Suprapubic skin (tissue), 4 donors: ENCODE results near the gene RNF183. TPM values are rescaled to one million over a fixed set of nuclear protein-coding genes. Genes with fewer than 3 reads are reported as not detected.

Source experiments
- DNase-seq, 2 donors: peaks; one replicate each; pipeline ENCODE4 v3.0.0-alpha.2; 2019; ENCODE audit warnings: low spot score in 2 of 2
- H3K27ac ChIP-seq: fragments of 200-600 bp; sonication (generic); one replicate; pipeline ENCODE4 v1.5.1; 2019
- H3K27me3 ChIP-seq: fragments of 200-600 bp; sonication (generic); one replicate; pipeline ENCODE4 v1.5.1; 2019
- H3K36me3 ChIP-seq: fragments of 200-600 bp; sonication (generic); one replicate; pipeline ENCODE4 v1.5.1; 2019
- H3K4me1 ChIP-seq: fragments of 200-600 bp; sonication (generic); one replicate; pipeline ENCODE4 v1.5.1; 2019
- H3K4me3 ChIP-seq: fragments of 200-600 bp; sonication (generic); one replicate; pipeline ENCODE4 v1.5.1; 2019; ENCODE audit warnings: mild to moderate bottlenecking
- H3K9me3 ChIP-seq: fragments of 200-600 bp; sonication (generic); one replicate; pipeline ENCODE4 v1.5.1; 2019
- EP300 ChIP-seq: sonication (generic); formaldehyde crosslinking; IDR thresholded peaks from one replicate; pipeline ENCODE4 v1.6.1; 2017; ENCODE audit warnings: antibody characterized with exemption
- POLR2A ChIP-seq, 2 donors: fragments of 450-650 bp; IDR thresholded peaks; one replicate each; pipeline ENCODE4 v1.6.1; 2017; ENCODE audit warnings: antibody characterized with exemption in 2 of 2, mild to moderate bottlenecking in 2 of 2, moderate library complexity in 2 of 2
- POLR2AphosphoS5 ChIP-seq, 3 donors: sonication (generic); formaldehyde crosslinking; IDR thresholded peaks; one replicate each; pipeline ENCODE4 v1.6.1; 2017; ENCODE audit warnings: antibody characterized with exemption in 3 of 3
- WGBS: methylation state at CpG from one replicate; pipeline ENCODE4 v1.1.5; 2018; 5-methylcytosine and 5-hydroxymethylcytosine counted together
- total RNA-seq, 4 donors: library from RNA; depleted of rRNA; stranded (reverse); fragments of >200 nt; gene quantifications; one replicate each; pipeline ENCODE4 v1.1.0, GENCODE V29; 2016
- TF ChIP-seq, protein P1 (sequence below), 2 donors: fragments of 200-600 bp in 1 of 2; fragments of 450-650 bp in 1 of 2; sonication (generic) in 1 of 2; IDR thresholded peaks; one replicate each; pipeline ENCODE4 v1.5.1; 2016 to 2019; ENCODE audit warnings: antibody characterized with exemption in 2 of 2, mild to moderate bottlenecking in 1 of 2, moderate library complexity in 1 of 2

RNF183 gene
- total RNA-seq, 4 donors from 2014 or later, result 2.0 TPM; not detected in 3

- TF ChIP-seq, protein P1, sequence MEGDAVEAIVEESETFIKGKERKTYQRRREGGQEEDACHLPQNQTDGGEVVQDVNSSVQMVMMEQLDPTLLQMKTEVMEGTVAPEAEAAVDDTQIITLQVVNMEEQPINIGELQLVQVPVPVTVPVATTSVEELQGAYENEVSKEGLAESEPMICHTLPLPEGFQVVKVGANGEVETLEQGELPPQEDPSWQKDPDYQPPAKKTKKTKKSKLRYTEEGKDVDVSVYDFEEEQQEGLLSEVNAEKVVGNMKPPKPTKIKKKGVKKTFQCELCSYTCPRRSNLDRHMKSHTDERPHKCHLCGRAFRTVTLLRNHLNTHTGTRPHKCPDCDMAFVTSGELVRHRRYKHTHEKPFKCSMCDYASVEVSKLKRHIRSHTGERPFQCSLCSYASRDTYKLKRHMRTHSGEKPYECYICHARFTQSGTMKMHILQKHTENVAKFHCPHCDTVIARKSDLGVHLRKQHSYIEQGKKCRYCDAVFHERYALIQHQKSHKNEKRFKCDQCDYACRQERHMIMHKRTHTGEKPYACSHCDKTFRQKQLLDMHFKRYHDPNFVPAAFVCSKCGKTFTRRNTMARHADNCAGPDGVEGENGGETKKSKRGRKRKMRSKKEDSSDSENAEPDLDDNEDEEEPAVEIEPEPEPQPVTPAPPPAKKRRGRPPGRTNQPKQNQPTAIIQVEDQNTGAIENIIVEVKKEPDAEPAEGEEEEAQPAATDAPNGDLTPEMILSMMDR (IDR thresholded peaks at IDR 0.05), result no peak
- Histone ChIP-seq H3K4me1 (no peaks in the 10 kb centered on the region), H3K4me3 (no peak overlapping the region), H3K9me3 (no peaks in the 10 kb centered on the region), H3K27me3 (no peaks in the 10 kb centered on the region), H3K36me3 (peaks cover 10% of the 10 kb centered on the region), H3K27ac (no peak overlapping the region)
- no peak for DNase-seq
- 96% methylated on average over 3 of the region's 3 CpGs for WGBS
These were observed 25.0 kb upstream of the RNF183 start for GRCh38 chr9:113328045-113328782.

- Histone ChIP-seq H3K4me3 (no peak overlapping the region), H3K36me3 (peaks cover 2% of the 10 kb centered on the region), H3K4me1 (no peaks in the 10 kb centered on the region), H3K9me3 (no peaks in the 10 kb centered on the region), H3K27ac (no peak overlapping the region), H3K27me3 (no peaks in the 10 kb centered on the region)
- WGBS, result 94% methylated on average over 4 of the region's 4 CpGs
- no peak for TF ChIP-seq POLR2AphosphoS5 (IDR thresholded peaks at IDR 0.05)
- TF ChIP-seq POLR2A (IDR thresholded peaks at IDR 0.05), result no peak
- TF ChIP-seq, protein P1 (IDR thresholded peaks at IDR 0.05), result no peak
- TF ChIP-seq EP300, result no peak
- no peak for DNase-seq
These were observed 23.1 kb upstream of the RNF183 start for GRCh38 chr9:113326230-113326629.

GRCh38 chr9:113322671-113323070 is 19.5 kb upstream of the RNF183 start:
- Histone ChIP-seq H3K4me1 (no peaks in the 10 kb centered on the region), H3K27ac (no peak overlapping the region), H3K9me3 (no peaks in the 10 kb centered on the region), H3K36me3 (peaks cover 15% of the 10 kb centered on the region), H3K27me3 (no peaks in the 10 kb centered on the region), H3K4me3 (no peak overlapping the region)
- DNase-seq, result no peak
- TF ChIP-seq EP300 (no peak), POLR2A (IDR thresholded peaks at IDR 0.05) (no peak)
- WGBS, result 80% methylated on average over 6 of the region's 6 CpGs

DNA sequence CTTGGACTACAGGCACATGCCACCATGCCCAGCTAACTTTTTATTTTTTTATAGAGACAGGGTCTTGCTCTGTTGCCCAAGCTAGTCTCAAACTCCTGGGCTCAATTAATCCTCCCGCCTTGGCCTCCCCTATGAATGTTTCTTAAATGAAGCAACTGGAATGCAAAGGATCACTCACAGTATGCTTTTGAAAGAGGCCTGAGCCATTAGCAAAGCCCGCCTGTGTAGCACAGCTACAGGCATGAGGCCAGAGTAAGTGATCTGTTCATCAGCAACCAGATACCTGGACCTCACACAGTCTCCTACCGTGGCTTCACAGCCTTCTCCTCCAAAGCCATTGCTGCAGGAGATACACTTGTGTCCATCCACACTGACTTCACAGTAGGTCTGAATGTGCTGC is 16.9 kb upstream of the RNF183 start:
- no peak for DNase-seq
- 100% methylated on average over 3 of the region's 3 CpGs for WGBS
- Histone ChIP-seq H3K4me1 (no peaks in the 10 kb centered on the region), H3K36me3 (peaks cover 23% of the 10 kb centered on the region), H3K27me3 (no peaks in the 10 kb centered on the region), H3K4me3 (no peak overlapping the region), H3K9me3 (no peaks in the 10 kb centered on the region), H3K27ac (no peak overlapping the region)
- TF ChIP-seq, protein P1 (IDR thresholded peaks at IDR 0.05), result no peak
- TF ChIP-seq POLR2A (IDR thresholded peaks at IDR 0.05), result no peak
- TF ChIP-seq EP300, result no peak
- TF ChIP-seq POLR2AphosphoS5 (IDR thresholded peaks at IDR 0.05), result no peak

DNA sequence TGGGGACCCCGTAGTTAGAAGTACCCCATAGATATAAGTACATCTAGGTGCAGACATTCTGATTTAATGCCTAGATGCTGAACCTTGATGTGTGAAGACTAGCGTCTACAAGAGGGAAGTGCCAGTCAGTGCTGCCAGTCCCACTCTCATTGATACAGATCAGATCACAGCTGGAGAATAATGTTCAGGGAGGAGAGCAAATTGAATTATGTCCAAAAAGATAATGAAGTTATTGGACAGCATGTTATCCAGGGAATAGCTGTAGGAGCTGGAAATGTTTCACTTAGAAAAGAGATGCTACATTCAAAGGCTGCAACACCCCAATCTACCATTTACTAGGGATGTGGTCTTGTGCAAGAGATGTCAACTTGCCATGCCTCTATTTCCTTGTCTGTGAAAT is 15.9 kb upstream of the RNF183 start:
- Histone ChIP-seq H3K9me3 (no peaks in the 10 kb centered on the region), H3K27me3 (no peaks in the 10 kb centered on the region), H3K36me3 (peaks cover 23% of the 10 kb centered on the region), H3K4me1 (no peaks in the 10 kb centered on the region), H3K27ac (no peak overlapping the region), H3K4me3 (no peak overlapping the region)
- TF ChIP-seq EP300, result no peak
- TF ChIP-seq, protein P1 (IDR thresholded peaks at IDR 0.05), result no peak
- TF ChIP-seq POLR2AphosphoS5 (IDR thresholded peaks at IDR 0.05), result no peak
- DNase-seq, result no peak
- 94% methylated on average over 2 of the region's 2 CpGs for WGBS

DNA sequence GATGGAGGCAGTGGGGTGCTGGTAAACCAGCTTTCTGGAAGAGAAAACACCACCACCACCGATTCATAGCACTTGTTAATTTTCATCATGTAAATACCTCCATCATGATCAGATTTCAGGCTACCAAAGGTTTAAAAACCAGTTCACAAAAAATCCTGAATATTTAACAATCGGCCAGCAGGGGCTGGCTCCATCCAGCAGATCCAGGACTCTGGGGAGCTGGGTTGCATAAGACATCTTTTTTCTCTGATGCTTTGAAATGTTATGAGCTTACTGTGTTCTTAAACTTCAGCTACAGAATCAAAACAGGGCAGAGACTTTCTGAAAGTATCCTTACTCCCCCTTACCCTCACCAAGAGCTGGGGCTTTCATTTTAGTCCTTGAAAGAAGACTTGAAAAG is 14.6 kb upstream of the RNF183 start:
- H3K27ac ChIP-seq, result no peak overlapping the region
- H3K4me3 ChIP-seq, result no peak overlapping the region
- 88% methylated on average over 2 of the region's 2 CpGs for WGBS
- H3K4me1 ChIP-seq, result no peaks in the 10 kb centered on the region
- H3K36me3 ChIP-seq, result peaks cover 23% of the 10 kb centered on the region
- no peak for TF ChIP-seq EP300
- TF ChIP-seq, protein P1 (IDR thresholded peaks at IDR 0.05), result no peak
- no peak for TF ChIP-seq POLR2A (IDR thresholded peaks at IDR 0.05)
- no peak for TF ChIP-seq POLR2AphosphoS5 (IDR thresholded peaks at IDR 0.05)
- H3K9me3 ChIP-seq, result no peaks in the 10 kb centered on the region
- no peaks in the 10 kb centered on the region for H3K27me3 ChIP-seq
- DNase-seq, result no peak
